Brain microvascular endothelial cell (primary cell): ENCODE data around the gene ADAMTS18.

Experiments
- DNase-seq: peaks from one replicate; pipeline ENCODE4 v3.0.0-alpha.2; 2020
- H3K27ac ChIP-seq: fragments of 250-450 bp; sonication (Bioruptor Pico); 2 replicates; pipeline ENCODE4 v1.5.1; 2020; ENCODE audit warnings: mild to moderate bottlenecking, moderate library complexity
- H3K27me3 ChIP-seq: fragments of 250-450 bp; sonication (Bioruptor Pico); replicated peaks from 2 replicates; pipeline ENCODE4 v1.5.1; 2020; ENCODE audit warnings: mild to moderate bottlenecking
- H3K36me3 ChIP-seq: fragments of 250-450 bp; sonication (Bioruptor Pico); replicated peaks from 2 replicates; pipeline ENCODE4 v1.5.1; 2020; ENCODE audit warnings: mild to moderate bottlenecking
- H3K4me3 ChIP-seq: 2 replicates; pipeline ENCODE4 v1.5.1; 2011; ENCODE audit warnings: low read depth, mild to moderate bottlenecking, control low read depth, low read length, moderate library complexity
- in situ Hi-C: cut with HindIII; loops from 2 replicates; pipeline ENCODE4 v1.10.0; 2017; ENCODE audit warnings: low sequenced_read_pairs, low pct_ligation_motif_present
- TF ChIP-seq, protein P1 (sequence below): IDR thresholded peaks from 2 replicates; pipeline ENCODE4 v1.5.1; 2011; ENCODE audit warnings: low read depth, mild to moderate bottlenecking, moderate library complexity, low read length, control low read depth, inconsistent platforms; ENCODE audit errors: missing control alignments

The ADAMTS18 gene

DNA sequence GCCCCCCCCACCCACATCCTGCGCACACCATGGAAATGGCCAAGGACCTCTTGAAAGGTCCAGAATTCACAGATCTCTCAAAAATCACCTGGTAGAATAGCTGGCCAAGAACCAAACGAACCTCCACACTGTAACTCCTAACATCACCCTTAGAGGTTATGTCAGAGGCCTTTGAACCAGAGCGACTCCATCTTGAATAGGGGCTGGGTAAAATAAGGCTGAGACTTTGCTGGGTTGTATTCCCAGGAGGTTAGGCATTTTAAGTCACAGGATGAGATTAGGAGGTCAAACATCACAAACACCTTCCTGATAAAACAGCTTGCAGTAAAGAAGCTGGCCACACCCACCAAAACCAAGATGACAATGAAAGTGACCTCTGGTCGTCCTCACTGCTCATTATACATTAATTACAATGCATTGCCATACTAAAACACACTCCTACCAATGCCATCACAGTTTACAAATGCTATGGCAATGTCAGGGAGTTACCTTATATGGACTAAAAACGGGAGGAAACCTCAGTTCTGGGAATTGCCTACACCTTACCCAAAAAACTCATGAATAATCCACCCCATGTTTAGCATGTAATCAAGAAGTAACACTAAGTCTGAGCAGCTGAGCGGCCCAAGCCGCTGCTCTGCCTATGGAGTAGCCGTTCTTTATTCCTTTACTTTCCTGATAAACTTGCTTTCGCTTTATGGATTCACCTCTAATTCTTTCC is 200.9 kb downstream of the ADAMTS18 start:
- Histone ChIP-seq H3K36me3 (no peaks in the 10 kb centered on the region), H3K27ac (no peak overlapping the region), H3K27me3 (no peaks in the 10 kb centered on the region), H3K4me3 (no peak overlapping the region)
- TF ChIP-seq, protein P1, sequence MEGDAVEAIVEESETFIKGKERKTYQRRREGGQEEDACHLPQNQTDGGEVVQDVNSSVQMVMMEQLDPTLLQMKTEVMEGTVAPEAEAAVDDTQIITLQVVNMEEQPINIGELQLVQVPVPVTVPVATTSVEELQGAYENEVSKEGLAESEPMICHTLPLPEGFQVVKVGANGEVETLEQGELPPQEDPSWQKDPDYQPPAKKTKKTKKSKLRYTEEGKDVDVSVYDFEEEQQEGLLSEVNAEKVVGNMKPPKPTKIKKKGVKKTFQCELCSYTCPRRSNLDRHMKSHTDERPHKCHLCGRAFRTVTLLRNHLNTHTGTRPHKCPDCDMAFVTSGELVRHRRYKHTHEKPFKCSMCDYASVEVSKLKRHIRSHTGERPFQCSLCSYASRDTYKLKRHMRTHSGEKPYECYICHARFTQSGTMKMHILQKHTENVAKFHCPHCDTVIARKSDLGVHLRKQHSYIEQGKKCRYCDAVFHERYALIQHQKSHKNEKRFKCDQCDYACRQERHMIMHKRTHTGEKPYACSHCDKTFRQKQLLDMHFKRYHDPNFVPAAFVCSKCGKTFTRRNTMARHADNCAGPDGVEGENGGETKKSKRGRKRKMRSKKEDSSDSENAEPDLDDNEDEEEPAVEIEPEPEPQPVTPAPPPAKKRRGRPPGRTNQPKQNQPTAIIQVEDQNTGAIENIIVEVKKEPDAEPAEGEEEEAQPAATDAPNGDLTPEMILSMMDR, result no peak
- no peak for DNase-seq
- in situ Hi-C loops, result loop anchor here (25.0 kb wide), 1 partner anchor 353 kb away; no protein-coding TSS in a partner anchor
